Measurements from ENCODE around the gene AFG3L2. TPM values are rescaled to one million over a fixed set of nuclear protein-coding genes. Genes with fewer than 3 reads are reported as not detected.

AFG3L2 gene
- total RNA-seq (2022; extraction: Qiagen RNA extraction; ENCODE audit: low read depth) = 39.1 to 51.3 TPM (median 39.9 TPM) in 5 replicates

DNA sequence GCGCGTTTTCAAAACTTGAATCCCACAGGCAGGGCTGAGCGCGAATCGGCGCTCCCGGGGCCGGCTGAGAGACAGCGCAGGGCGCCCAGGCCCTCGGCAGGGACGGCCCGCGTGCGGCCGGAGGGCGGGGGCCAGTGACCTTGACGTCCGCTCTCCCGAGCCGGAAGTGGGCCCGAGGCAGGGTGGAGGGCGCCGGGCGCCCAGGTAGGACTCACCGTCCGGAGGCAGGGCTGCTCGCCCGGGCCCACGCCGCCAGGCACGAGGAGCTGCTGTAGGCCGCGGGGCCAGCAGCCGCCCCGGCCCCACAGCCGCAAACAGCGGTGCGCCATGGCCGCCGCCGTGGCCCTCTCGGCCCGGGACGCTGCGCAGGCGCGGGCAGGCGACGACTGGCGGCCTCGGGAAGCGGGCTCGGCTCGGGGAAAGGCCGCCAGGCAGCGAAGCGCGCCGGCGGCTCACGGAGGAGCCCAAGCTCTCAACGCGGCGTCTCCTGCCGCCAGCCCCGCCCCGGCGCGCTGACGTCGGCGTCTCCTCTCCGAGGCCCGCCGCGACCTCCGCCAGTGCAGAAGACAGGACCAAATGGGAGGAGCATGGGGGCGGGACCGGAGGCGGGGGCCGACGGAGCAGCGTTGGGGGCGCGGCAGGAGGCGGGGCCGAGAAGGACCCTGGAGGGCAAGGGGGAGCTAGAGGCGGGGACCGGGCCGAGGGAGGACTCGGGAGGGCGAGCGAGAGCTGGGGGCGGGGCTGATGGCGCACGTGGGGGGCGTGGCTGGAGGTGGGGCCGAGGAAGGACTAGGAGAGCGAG, at the start of gene AFG3L2:
TSS of gene AFG3L2 (minus strand) at position 474 of the 802 bp plus-strand sequence. CDS start at position 329, 145 bp downstream.

DNA sequence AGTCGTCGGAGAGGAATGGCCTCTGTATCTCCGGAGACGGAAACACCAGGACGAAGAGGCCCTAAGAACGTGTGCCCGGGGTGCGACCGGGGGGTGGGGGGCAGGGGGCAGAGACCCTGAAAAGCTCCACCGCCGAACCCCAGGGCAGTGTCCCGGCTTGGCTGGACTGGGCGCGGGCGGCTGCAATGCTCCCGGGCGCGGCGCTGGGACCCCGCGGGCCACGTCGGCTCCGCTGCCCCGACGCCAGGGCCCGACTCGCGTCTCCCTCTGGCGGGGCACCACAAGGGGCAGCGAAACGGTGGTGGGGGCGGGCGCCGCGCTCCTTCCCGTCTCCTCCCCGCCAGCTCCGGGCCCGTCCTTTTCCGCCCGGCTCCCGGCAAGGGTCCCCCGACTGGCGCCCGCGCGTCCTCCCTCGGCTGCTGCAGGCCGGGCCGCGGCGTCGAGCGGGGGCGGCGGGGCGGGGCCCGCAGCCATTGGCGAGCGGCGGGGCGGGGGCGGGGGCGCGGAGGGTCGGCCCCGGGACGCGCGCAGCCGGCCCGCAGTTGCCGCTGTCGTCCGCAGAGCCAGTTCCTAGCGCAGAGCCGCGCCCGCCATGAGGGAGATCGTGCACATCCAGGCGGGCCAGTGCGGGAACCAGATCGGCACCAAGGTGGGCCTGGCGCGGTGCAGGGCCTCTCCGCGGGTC, 69.2 kb downstream of the AFG3L2 start, which contains the start of gene TUBB6:
TSS of gene TUBB6 (plus strand) at position 541 of the 685 bp plus-strand sequence. CDS start at position 593, 52 bp downstream.

Other genes with a start within 250 kb of the AFG3L2 start
- gene CIDEA, start 122.9 kb downstream of the AFG3L2 start, total RNA-seq (2022; extraction: Qiagen RNA extraction; ENCODE audit: low read depth) = not detected in 5 replicates
- gene TUBB6, start 69.0 kb downstream of the AFG3L2 start, total RNA-seq (2022; extraction: Qiagen RNA extraction; ENCODE audit: low read depth) = 168 to 225 TPM (median 184 TPM) in 5 replicates
- 5.3 to 9.2 TPM (median 7.5 TPM) in 5 replicates for gene PRELID3A, start 30.7 kb upstream of the AFG3L2 start, total RNA-seq (2022; extraction: Qiagen RNA extraction; ENCODE audit: low read depth)

Measured in A549 treated with DMSO at 1 μM for 4 hours (cell line).